H1 (cell line): ENCODE data around the gene SOX15. TPM values are rescaled to one million over a fixed set of nuclear protein-coding genes. Genes with fewer than 3 reads are reported as not detected.

ENCODE experiments used
- CTCF ChIA-PET: fragments of 300-600 bp; sonication (Branson Sonifier 250); formaldehyde crosslinking; loops from one replicate; lab custom pipeline; 2021; ENCODE audit not compliant: partially characterized antibody; lab: Charles Lee
- POLR2A ChIA-PET: fragments of 300-600 bp; sonication (Branson Sonifier 250); formaldehyde crosslinking; loops from one replicate; lab custom pipeline; 2021; ENCODE audit warnings: inconsistent platforms; ENCODE audit not compliant: partially characterized antibody; lab: Charles Lee
- DNase-seq, 2 experiments: peaks; one replicate each; pipeline versions ENCODE4 v3.0.0 to v3.0.0-alpha.2; 2010 to 2022; ENCODE audit warnings: low spot score in 2 of 2, low read depth in 1 of 2, mixed read lengths in 1 of 2
- FAIRE-seq: peaks from 2 replicates; lab custom pipeline; 2011; peaks lifted over from hg19 to GRCh38; lab: Jason Lieb, UNC
- H2AFZ ChIP-seq: 2 replicates; pipeline ENCODE4 v1.8.1; 2012; ENCODE audit warnings: low read length, inconsistent platforms
- H2AK5ac ChIP-seq: 2 replicates; pipeline ENCODE4 v1.6.1; 2013; ENCODE audit warnings: low read depth, low read length
- H2BK120ac ChIP-seq: replicated peaks from 2 replicates; pipeline ENCODE3; 2013; ENCODE audit warnings: low read depth, low read length, inconsistent platforms
- H2BK12ac ChIP-seq: 2 replicates; pipeline ENCODE4 v1.6.1; 2013; ENCODE audit warnings: low read depth, low read length
- H2BK15ac ChIP-seq: 2 replicates; pipeline ENCODE4 v1.6.1; 2013; ENCODE audit warnings: low read length
- H2BK20ac ChIP-seq: 2 replicates; pipeline ENCODE4 v1.6.1; 2013; ENCODE audit warnings: low read length
- H2BK5ac ChIP-seq: 2 replicates; pipeline ENCODE4 v1.6.1; 2013; ENCODE audit warnings: low read depth, low read length
- H3K14ac ChIP-seq: 2 replicates; pipeline ENCODE4 v1.6.1; 2013; ENCODE audit warnings: inconsistent platforms; ENCODE audit not compliant: insufficient read length
- H3K18ac ChIP-seq: 2 replicates; pipeline ENCODE4 v1.6.1; 2013; ENCODE audit warnings: low read length; ENCODE audit errors: extremely low read depth
- H3K23ac ChIP-seq: 2 replicates; pipeline ENCODE4 v1.6.1; 2013; ENCODE audit warnings: inconsistent platforms; ENCODE audit not compliant: insufficient read length
- H3K23me2 ChIP-seq: 2 replicates; pipeline ENCODE4 v1.6.1; 2013; ENCODE audit warnings: low read depth, low read length
- H3K27ac ChIP-seq: 2 replicates; pipeline ENCODE4 v1.6.1; 2011; ENCODE audit warnings: low read depth, low read length, inconsistent platforms
- H3K27me3 ChIP-seq, 4 experiments: replicated peaks in 1 of 4; 1 replicate in 1 of 4; 2 replicates in 3 of 4; pipeline versions ENCODE4 v1.6.1 to v1.8.1; 2011 to 2013; ENCODE audit warnings: low read length in 3 of 4, mild to moderate bottlenecking in 3 of 4, inconsistent platforms in 2 of 4, mixed read lengths in 2 of 4, moderate library complexity in 1 of 4; ENCODE audit not compliant: control insufficient read depth in 3 of 4, insufficient read depth in 3 of 4; ENCODE audit errors: extremely low read depth in 1 of 4
- H3K36me3 ChIP-seq, 4 experiments: 2 replicates each; pipeline versions ENCODE4 v1.6.1 to v1.8.1; 2011 to 2013; ENCODE audit warnings: mild to moderate bottlenecking in 4 of 4, low read length in 3 of 4, moderate library complexity in 2 of 4, control low read depth in 1 of 4, inconsistent platforms in 1 of 4; ENCODE audit not compliant: insufficient read depth in 4 of 4, control insufficient read depth in 2 of 4
- H3K4ac ChIP-seq: replicated peaks from 2 replicates; pipeline ENCODE3; 2013; ENCODE audit warnings: low read length, low read depth, mixed read lengths, inconsistent platforms; ENCODE audit not compliant: insufficient read length
- H3K4me1 ChIP-seq, 4 experiments: replicated peaks in 1 of 4; 1 replicate in 1 of 4; 2 replicates in 3 of 4; pipeline versions ENCODE4 v1.6.1 to v1.8.1; 2011 to 2013; ENCODE audit warnings: low read length in 3 of 4, inconsistent platforms in 2 of 4, mixed read lengths in 1 of 4; ENCODE audit not compliant: insufficient read depth in 4 of 4, control insufficient read depth in 3 of 4
- H3K4me2 ChIP-seq, 2 experiments: 2 replicates each; pipeline versions ENCODE4 v1.6.1 to v1.8.1; 2011 to 2013; ENCODE audit warnings: low read depth in 2 of 2, low read length in 2 of 2, control low read depth in 1 of 2, inconsistent platforms in 1 of 2, mild to moderate bottlenecking in 1 of 2; ENCODE audit not compliant: insufficient read depth in 1 of 2
- H3K4me3 ChIP-seq, 4 experiments: fragments of 200-600, 300-600 bp in 1 of 4; sonication (generic), shearing (Covaris generic), sonication (Bioruptor Twin) in 1 of 4; 2 replicates each; pipeline versions ENCODE4 v1.5.1 to v1.8.1; 2011 to 2016; ENCODE audit warnings: low read length in 4 of 4, low read depth in 3 of 4, control low read depth in 2 of 4, inconsistent platforms in 2 of 4, mild to moderate bottlenecking in 2 of 4, mixed read lengths in 1 of 4, moderate library complexity in 1 of 4; ENCODE audit not compliant: insufficient read depth in 2 of 4; ENCODE audit errors: extremely low read depth in 1 of 4
- H3K56ac ChIP-seq: replicated peaks from 2 replicates; pipeline ENCODE3; 2013; ENCODE audit warnings: low read depth, mild to moderate bottlenecking, mixed read lengths, low read length, inconsistent platforms; ENCODE audit not compliant: insufficient read length
- H3K79me1 ChIP-seq: 2 replicates; pipeline ENCODE4 v1.6.1; 2013; ENCODE audit warnings: low read depth, low read length, control low read depth
- H3K79me2 ChIP-seq, 2 experiments: 2 replicates each; pipeline versions ENCODE4 v1.6.1 to v1.8.1; 2012 to 2013; ENCODE audit warnings: low read length in 2 of 2, mild to moderate bottlenecking in 2 of 2, inconsistent platforms in 1 of 2; ENCODE audit not compliant: insufficient read depth in 2 of 2, control insufficient read depth in 1 of 2
- H3K9ac ChIP-seq, 4 experiments: replicated peaks in 1 of 4; 1 replicate in 1 of 4; 2 replicates in 3 of 4; pipeline versions ENCODE4 v1.6.1 to v1.8.1; 2011 to 2013; ENCODE audit warnings: low read depth in 3 of 4, low read length in 3 of 4, control low read depth in 2 of 4, mild to moderate bottlenecking in 2 of 4, moderate library complexity in 2 of 4, inconsistent platforms in 1 of 4; ENCODE audit errors: extremely low read depth in 1 of 4
- H3K9me3 ChIP-seq, 2 experiments: 2 replicates each; pipeline versions ENCODE4 v1.6.1 to v1.8.1; 2012 to 2013; ENCODE audit warnings: mild to moderate bottlenecking in 2 of 2, moderate library complexity in 2 of 2, control low read depth in 1 of 2, inconsistent platforms in 1 of 2, low read depth in 1 of 2, low read length in 1 of 2, mixed read lengths in 1 of 2; ENCODE audit not compliant: insufficient read depth in 2 of 2
- H4K20me1 ChIP-seq, 2 experiments: replicated peaks in 1 of 2; 2 replicates each; pipeline versions ENCODE3 to v1.8.1; 2011 to 2013; ENCODE audit warnings: inconsistent platforms in 2 of 2, low read length in 2 of 2, mild to moderate bottlenecking in 1 of 2; ENCODE audit not compliant: insufficient read depth in 2 of 2, control insufficient read depth in 1 of 2
- H4K5ac ChIP-seq: 2 replicates; pipeline ENCODE4 v1.6.1; 2013; ENCODE audit warnings: low read length, low read depth, mixed read lengths, inconsistent platforms; ENCODE audit not compliant: insufficient read length
- H4K8ac ChIP-seq: 2 replicates; pipeline ENCODE4 v1.8.0; 2013; ENCODE audit warnings: mild to moderate bottlenecking, moderate library complexity, low read length, inconsistent platforms; ENCODE audit not compliant: insufficient read depth; ENCODE audit errors: extremely low read depth
- H4K91ac ChIP-seq: replicated peaks from 2 replicates; pipeline ENCODE3; 2013; ENCODE audit warnings: low read length, mixed read lengths, inconsistent platforms; ENCODE audit not compliant: insufficient read length
- CREB1 ChIP-seq: IDR thresholded peaks from 2 replicates; pipeline ENCODE4 v1.6.1; 2012; ENCODE audit warnings: inconsistent platforms
- POLR2A ChIP-seq, 2 experiments: IDR thresholded peaks; 1 replicate in 1 of 2; 2 replicates in 1 of 2; pipeline ENCODE4 v1.6.1; 2011; ENCODE audit warnings: low read depth in 2 of 2, low read length in 2 of 2, mild to moderate bottlenecking in 2 of 2; ENCODE audit errors: control extremely low read depth in 1 of 2
- SIN3A ChIP-seq, 2 experiments: IDR thresholded peaks in 1 of 2; conservative IDR thresholded peaks in 1 of 2; 2 replicates each; pipeline ENCODE4 v1.6.1; 2011 to 2012; ENCODE audit warnings: low read length in 2 of 2, improper control_type of control experiment in 1 of 2, low read depth in 1 of 2, mild to moderate bottlenecking in 1 of 2
- SP2 ChIP-seq: IDR thresholded peaks from 2 replicates; pipeline ENCODE4 v1.6.1; 2012; ENCODE audit warnings: mild to moderate bottlenecking, low read length, inconsistent platforms
- WGBS, 2 experiments: shearing (Covaris generic) in 1 of 2; methylation state at CpG; one replicate each; pipeline versions ENCODE4 v1.1.6 to v1.1.7; 2013 to 2015; ENCODE audit warnings: low lambda C conversion rate in 2 of 2, mixed read lengths in 2 of 2, inconsistent platforms in 1 of 2, low coverage in 1 of 2, missing lambda C conversion rate in 1 of 2; ENCODE audit not compliant: insufficient replicate concordance in 2 of 2, insufficient coverage in 1 of 2, insufficient read length in 1 of 2; ENCODE audit errors: extremely low coverage in 1 of 2, missing lambda C conversion rate in 1 of 2; 5-methylcytosine and 5-hydroxymethylcytosine counted together
- polyA plus RNA-seq, 7 experiments: library from polyadenylated mRNA; depleted of rRNA in 3 of 7; stranded (reverse) in 5 of 7; unstranded in 2 of 7; fragments of >200 nt in 5 of 7; fragments of 200-250 nt in 2 of 7; gene quantifications; 1 replicate in 5 of 7; 2 replicates in 1 of 7; 4 replicates in 1 of 7; pipeline versions ENCODE4 v1.2.1 to v1.2.3, GENCODE V29; 2011 to 2013; ENCODE audit warnings: missing spikeins in 2 of 7, mixed read lengths in 2 of 7
- total RNA-seq: library from RNA; stranded (reverse); fragmentation: NEBNext Ultra II Directional; extraction: Animal tissue kit (Norgen Biotek cat#: 25700); gene quantifications from 2 replicates; pipeline ENCODE4 v1.2.1, GENCODE V29; 2021
- TF ChIP-seq, protein P1 (sequence below): IDR thresholded peaks from 2 replicates; pipeline ENCODE4 v1.6.1; 2012; ENCODE audit warnings: low read length, inconsistent platforms
- TF ChIP-seq, protein P2 (sequence below), 3 experiments: IDR thresholded peaks; 1 replicate in 2 of 3; 2 replicates in 1 of 3; pipeline versions ENCODE4 v1.5.1 to v1.6.1; 2011; ENCODE audit warnings: low read length in 3 of 3, mild to moderate bottlenecking in 3 of 3, inconsistent platforms in 2 of 3, low read depth in 1 of 3, moderate library complexity in 1 of 3; ENCODE audit not compliant: insufficient read depth in 1 of 3; ENCODE audit errors: control extremely low read depth in 1 of 3

The SOX15 gene
- total and polyA plus RNA-seq, 2 of the 8 experiments (the other 6 are each of a cell fraction or from before 2014, with no cell fraction given), result 14.3 to 26.8 TPM

DNA sequence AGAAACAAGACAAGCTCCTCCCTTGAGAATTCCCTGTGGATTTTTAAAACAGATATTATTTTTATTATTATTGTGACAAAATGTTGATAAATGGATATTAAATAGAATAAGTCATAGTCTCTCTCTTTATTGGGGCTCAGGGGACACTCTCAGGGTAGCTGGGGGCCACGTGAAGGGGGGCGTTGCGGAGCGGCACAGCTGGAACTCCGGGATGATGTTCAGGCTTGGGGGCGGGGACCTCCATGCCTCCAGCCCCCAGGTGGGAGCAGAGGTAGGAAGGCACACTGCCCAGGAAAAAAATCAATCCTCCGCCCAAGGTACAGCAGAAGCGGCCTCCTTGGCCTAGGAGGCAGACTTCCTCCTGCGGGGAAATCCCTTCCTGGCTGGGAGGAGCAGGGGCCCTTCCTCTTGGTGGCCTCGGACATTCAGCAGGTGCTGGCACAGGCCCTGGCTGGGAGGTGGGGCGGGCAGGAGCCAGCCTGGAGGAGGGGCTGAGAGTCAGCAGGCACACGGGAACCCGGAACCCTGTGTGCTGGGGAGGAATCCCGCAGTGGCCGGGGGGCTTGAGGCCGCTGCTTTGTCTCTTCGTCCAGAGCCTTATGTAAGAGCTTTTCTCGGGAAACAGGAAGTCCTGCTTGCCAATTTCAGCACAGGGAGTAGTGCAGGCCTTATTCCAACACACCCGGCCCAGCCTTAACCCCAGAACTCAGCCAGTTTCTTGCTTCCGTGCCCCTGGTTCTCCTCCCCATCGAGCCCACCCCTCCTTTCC is 31.9 kb downstream of the SOX15 start:
- DNase-seq (peak in 1 of 2 experiments; percentile 81), FAIRE-seq (no peak)
- Histone ChIP-seq H2AK5ac (no peak overlapping the region), H3K36me3 (no peaks in the 10 kb centered on the region; a peak in 1 of 8 replicates), H3K4me2 (peak overlapping the region; percentile 34 to 61), H3K27me3 (no peaks in the 10 kb centered on the region), H3K56ac (no peak overlapping the region), H3K79me1 (peaks cover 7% of the 10 kb centered on the region), H2BK15ac (peak overlapping the region; percentile 96), H4K8ac (peak overlapping the region; percentile 7), H3K9me3 (no peaks in the 10 kb centered on the region), H3K23me2 (peaks cover 6% of the 10 kb centered on the region; the same call in 1 of the 2 replicates), H3K23ac (no peak overlapping the region), H2AFZ (no peak overlapping the region), H3K18ac (peak overlapping the region; percentile 87), H3K4ac (peak overlapping the region; percentile 96), H3K9ac (0 out of 7 replicates have a peak overlapping the region, but pooled peaks of 1 of the 4 experiments have one; percentile 2), H3K4me3 (peak overlapping the region in 2 of 4 experiments; percentile 11 to 34; a peak in 4 of 8 replicates), H4K5ac (peak overlapping the region; percentile 55), H4K20me1 (peaks cover 0 to 3% of the 10 kb centered on the region in 2 experiments), H3K79me2 (peaks cover 4 to 10% of the 10 kb centered on the region in 2 experiments; a peak in 3 of 4 replicates), H2BK120ac (no peak overlapping the region), H3K27ac (0 out of 2 replicates have a peak overlapping the region, but pooled peaks have one; percentile 21), H4K91ac (peak overlapping the region; percentile 92), H2BK12ac (peak overlapping the region; percentile 68; the same call in 1 of the 2 replicates), H3K14ac (no peak overlapping the region), H2BK5ac (peak overlapping the region; percentile 56; the same call in 1 of the 2 replicates), H3K4me1 (peaks cover 11 to 43% (median 26%) of the 10 kb centered on the region in 4 experiments), H2BK20ac (0 out of 2 replicates have a peak overlapping the region, but pooled peaks have one; percentile 32)
- ChIA-PET POLR2A (interaction anchor here (0.7 to 37.5 kb wide), 19 partner anchors 8 to 295 kb away, joined by 3 to 1144 read pairs (median 4); partner anchors contain the start of genes CD68, MPDU1, POLR2A and SOX15), CTCF (interaction anchor here (0.6 to 12.7 kb wide), 14 partner anchors 9 to 339 kb away, joined by 3 to 251 read pairs (median 4); partner anchors contain the start of genes SLC2A4, SOX15, TP53 and WRAP53)
- WGBS, 2 experiments, result 18% methylated on average over 20 of the region's 21 CpGs; no CpG with 5 or more reads in 1 of the 2 experiments
- no peak for TF ChIP-seq CREB1
- peak in 1 of 2 experiments; percentile 56; a peak in 1 of 3 replicates for TF ChIP-seq POLR2A (IDR thresholded peaks at IDR 0.05; ENCODE audit: control extremely low read depth in 1 of 2, low read depth in 2 of 2, low read length in 2 of 2)
- no peak for TF ChIP-seq SIN3A (conservative IDR thresholded peaks at IDR 0.05 in 1 of 2, IDR thresholded peaks at IDR 0.05 in 1 of 2; ENCODE audit: low read depth in 1 of 2, low read length in 2 of 2)
- TF ChIP-seq, protein P1, sequence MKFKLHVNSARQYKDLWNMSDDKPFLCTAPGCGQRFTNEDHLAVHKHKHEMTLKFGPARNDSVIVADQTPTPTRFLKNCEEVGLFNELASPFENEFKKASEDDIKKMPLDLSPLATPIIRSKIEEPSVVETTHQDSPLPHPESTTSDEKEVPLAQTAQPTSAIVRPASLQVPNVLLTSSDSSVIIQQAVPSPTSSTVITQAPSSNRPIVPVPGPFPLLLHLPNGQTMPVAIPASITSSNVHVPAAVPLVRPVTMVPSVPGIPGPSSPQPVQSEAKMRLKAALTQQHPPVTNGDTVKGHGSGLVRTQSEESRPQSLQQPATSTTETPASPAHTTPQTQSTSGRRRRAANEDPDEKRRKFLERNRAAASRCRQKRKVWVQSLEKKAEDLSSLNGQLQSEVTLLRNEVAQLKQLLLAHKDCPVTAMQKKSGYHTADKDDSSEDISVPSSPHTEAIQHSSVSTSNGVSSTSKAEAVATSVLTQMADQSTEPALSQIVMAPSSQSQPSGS, result no peak
- TF ChIP-seq, protein P2, sequence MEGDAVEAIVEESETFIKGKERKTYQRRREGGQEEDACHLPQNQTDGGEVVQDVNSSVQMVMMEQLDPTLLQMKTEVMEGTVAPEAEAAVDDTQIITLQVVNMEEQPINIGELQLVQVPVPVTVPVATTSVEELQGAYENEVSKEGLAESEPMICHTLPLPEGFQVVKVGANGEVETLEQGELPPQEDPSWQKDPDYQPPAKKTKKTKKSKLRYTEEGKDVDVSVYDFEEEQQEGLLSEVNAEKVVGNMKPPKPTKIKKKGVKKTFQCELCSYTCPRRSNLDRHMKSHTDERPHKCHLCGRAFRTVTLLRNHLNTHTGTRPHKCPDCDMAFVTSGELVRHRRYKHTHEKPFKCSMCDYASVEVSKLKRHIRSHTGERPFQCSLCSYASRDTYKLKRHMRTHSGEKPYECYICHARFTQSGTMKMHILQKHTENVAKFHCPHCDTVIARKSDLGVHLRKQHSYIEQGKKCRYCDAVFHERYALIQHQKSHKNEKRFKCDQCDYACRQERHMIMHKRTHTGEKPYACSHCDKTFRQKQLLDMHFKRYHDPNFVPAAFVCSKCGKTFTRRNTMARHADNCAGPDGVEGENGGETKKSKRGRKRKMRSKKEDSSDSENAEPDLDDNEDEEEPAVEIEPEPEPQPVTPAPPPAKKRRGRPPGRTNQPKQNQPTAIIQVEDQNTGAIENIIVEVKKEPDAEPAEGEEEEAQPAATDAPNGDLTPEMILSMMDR (IDR thresholded peaks at IDR 0.05; ENCODE audit: control extremely low read depth in 1 of 3, insufficient read depth in 1 of 3, low read depth in 1 of 3, low read length in 3 of 3), result peak in 1 of 3 experiments; percentile 1; a peak in 1 of 4 replicates
- no peak for TF ChIP-seq SP2
